ENCODE data around the gene ZBTB7C. TPM values are rescaled to one million over a fixed set of nuclear protein-coding genes. Genes with fewer than 3 reads are reported as not detected.

The ZBTB7C gene
- total and polyA plus RNA-seq, 2 donors (not counting 1 experiment from before 2014, with no cell fraction given): not detected

DNA sequence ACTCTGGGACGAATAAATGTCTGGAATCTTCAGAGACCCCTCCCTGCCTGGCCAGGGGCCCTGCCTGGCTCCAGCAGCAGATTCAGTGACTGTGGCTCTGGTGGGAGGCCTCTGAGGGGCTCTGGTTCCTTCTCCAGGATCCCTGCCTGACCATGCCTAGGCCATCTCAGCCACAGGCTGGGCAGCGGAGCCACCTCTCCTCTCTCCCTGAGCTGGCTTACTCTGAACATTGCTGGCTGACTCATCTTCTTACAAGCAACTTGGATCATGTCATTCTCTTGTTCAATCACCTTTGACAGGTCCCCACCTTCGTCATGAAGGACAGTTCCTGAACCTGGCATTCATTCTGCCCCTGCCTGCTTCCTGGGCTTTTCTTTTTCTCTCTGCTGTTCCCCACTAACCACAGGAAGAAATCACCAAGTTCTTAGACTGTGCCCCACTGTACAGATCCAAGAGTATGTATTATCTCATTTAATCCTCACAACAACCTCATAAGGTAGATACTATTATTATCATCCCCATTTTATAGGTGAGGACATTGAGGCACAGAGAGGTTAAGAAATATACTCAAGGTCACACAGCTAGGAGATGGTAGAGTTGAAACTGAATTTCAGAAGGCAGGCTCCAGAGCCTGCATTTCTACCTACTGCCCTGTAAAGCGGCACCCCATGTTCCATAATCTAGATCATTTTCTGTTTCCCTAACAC is 323.2 kb downstream of the ZBTB7C start:
- Histone ChIP-seq H3K9ac (ENCODE audit: low read length) (no peak overlapping the region), H3K27ac (ENCODE audit: low read length in 2 of 2) (no peak overlapping the region), H3K79me2 (ENCODE audit: control insufficient read depth, insufficient read depth, low read length) (no peaks in the 10 kb centered on the region), H3K4me2 (replicated peaks; ENCODE audit: low read depth, low read length, poor library complexity, severe bottlenecking) (no peak overlapping the region), H3K27me3 (replicated peaks in 1 of 4; ENCODE audit: control extremely low read depth in 1 of 4, control insufficient read depth in 3 of 4, insufficient read depth in 4 of 4, low read length in 3 of 4) (no peaks in the 10 kb centered on the region), H4K20me1 (ENCODE audit: control insufficient read depth, insufficient read depth, low read length, poor library complexity, severe bottlenecking) (no peaks in the 10 kb centered on the region), H2AFZ (ENCODE audit: insufficient read depth, low read depth, low read length, poor library complexity, severe bottlenecking) (no peak overlapping the region), H3K4me1 (ENCODE audit: control insufficient read depth in 2 of 2, insufficient read depth in 2 of 2, low read length in 2 of 2) (no peaks in the 10 kb centered on the region), H3K36me3 (replicated peaks in 1 of 2; ENCODE audit: control extremely low read depth in 1 of 2, control insufficient read depth in 1 of 2, extremely low read depth in 1 of 2, insufficient read depth in 2 of 2, low read length in 1 of 2) (no peaks in the 10 kb centered on the region), H3K4me3 (ENCODE audit: control extremely low read depth in 1 of 5, extremely low read depth in 1 of 5, insufficient read depth in 1 of 5, low read depth in 2 of 5, low read length in 4 of 5) (no peak overlapping the region), H3K9me3 (ENCODE audit: control extremely low read depth in 1 of 3, control insufficient read depth in 2 of 3, insufficient read depth in 1 of 3, low read length in 2 of 3) (no peaks in the 10 kb centered on the region)
- H3K4me1 Mint-ChIP-seq: no peaks in the 10 kb centered on the region
- no peak for DNase-seq
- intact Hi-C loops (cut with micrococcal nuclease): no loop called here
- WGBS (ENCODE audit: insufficient coverage): 92% methylated on average over 4 of the region's 4 CpGs
- ChIA-PET POLR2A (no interaction called here), CTCF (no interaction called here)
- H3K27ac Mint-ChIP-seq: no peak overlapping the region
- H3K4me3 Mint-ChIP-seq: no peak overlapping the region
- TF ChIP-seq, protein P1, sequence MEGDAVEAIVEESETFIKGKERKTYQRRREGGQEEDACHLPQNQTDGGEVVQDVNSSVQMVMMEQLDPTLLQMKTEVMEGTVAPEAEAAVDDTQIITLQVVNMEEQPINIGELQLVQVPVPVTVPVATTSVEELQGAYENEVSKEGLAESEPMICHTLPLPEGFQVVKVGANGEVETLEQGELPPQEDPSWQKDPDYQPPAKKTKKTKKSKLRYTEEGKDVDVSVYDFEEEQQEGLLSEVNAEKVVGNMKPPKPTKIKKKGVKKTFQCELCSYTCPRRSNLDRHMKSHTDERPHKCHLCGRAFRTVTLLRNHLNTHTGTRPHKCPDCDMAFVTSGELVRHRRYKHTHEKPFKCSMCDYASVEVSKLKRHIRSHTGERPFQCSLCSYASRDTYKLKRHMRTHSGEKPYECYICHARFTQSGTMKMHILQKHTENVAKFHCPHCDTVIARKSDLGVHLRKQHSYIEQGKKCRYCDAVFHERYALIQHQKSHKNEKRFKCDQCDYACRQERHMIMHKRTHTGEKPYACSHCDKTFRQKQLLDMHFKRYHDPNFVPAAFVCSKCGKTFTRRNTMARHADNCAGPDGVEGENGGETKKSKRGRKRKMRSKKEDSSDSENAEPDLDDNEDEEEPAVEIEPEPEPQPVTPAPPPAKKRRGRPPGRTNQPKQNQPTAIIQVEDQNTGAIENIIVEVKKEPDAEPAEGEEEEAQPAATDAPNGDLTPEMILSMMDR (IDR thresholded peaks at IDR 0.05): no peak
- no peak for TF ChIP-seq EZH2 (IDR thresholded peaks at IDR 0.05; ENCODE audit: borderline replicate concordance, insufficient read depth, low read depth, low read length, poor library complexity, severe bottlenecking)
- peaks cover 7% of the 10 kb centered on the region for H3K27me3 Mint-ChIP-seq
- no peaks in the 10 kb centered on the region for H3K9me3 Mint-ChIP-seq (ENCODE audit: insufficient read depth)
- ATAC-seq (ENCODE audit: low read depth): no peak

GRCh38 chr18:48084858-48085257 is 324.3 kb downstream of the ZBTB7C start:
- Histone ChIP-seq H3K27me3 (replicated peaks in 1 of 4; ENCODE audit: control extremely low read depth in 1 of 4, control insufficient read depth in 3 of 4, insufficient read depth in 4 of 4, low read length in 3 of 4) (no peaks in the 10 kb centered on the region), H3K79me2 (ENCODE audit: control insufficient read depth, insufficient read depth, low read length) (no peaks in the 10 kb centered on the region), H3K27ac (ENCODE audit: low read length in 2 of 2) (no peak overlapping the region), H3K36me3 (replicated peaks in 1 of 2; ENCODE audit: control extremely low read depth in 1 of 2, control insufficient read depth in 1 of 2, extremely low read depth in 1 of 2, insufficient read depth in 2 of 2, low read length in 1 of 2) (no peaks in the 10 kb centered on the region), H3K9me3 (ENCODE audit: control extremely low read depth in 1 of 3, control insufficient read depth in 2 of 3, insufficient read depth in 1 of 3, low read length in 2 of 3) (no peaks in the 10 kb centered on the region), H3K4me2 (replicated peaks; ENCODE audit: low read depth, low read length, poor library complexity, severe bottlenecking) (no peak overlapping the region), H2AFZ (ENCODE audit: insufficient read depth, low read depth, low read length, poor library complexity, severe bottlenecking) (no peak overlapping the region), H3K4me1 (ENCODE audit: control insufficient read depth in 2 of 2, insufficient read depth in 2 of 2, low read length in 2 of 2) (no peaks in the 10 kb centered on the region), H3K9ac (ENCODE audit: low read length) (no peak overlapping the region), H4K20me1 (ENCODE audit: control insufficient read depth, insufficient read depth, low read length, poor library complexity, severe bottlenecking) (no peaks in the 10 kb centered on the region), H3K4me3 (ENCODE audit: control extremely low read depth in 1 of 5, extremely low read depth in 1 of 5, insufficient read depth in 1 of 5, low read depth in 2 of 5, low read length in 4 of 5) (no peak overlapping the region)
- TF ChIP-seq EZH2 (IDR thresholded peaks at IDR 0.05; ENCODE audit: borderline replicate concordance, insufficient read depth, low read depth, low read length, poor library complexity, severe bottlenecking): no peak
- TF ChIP-seq, protein P1 (IDR thresholded peaks at IDR 0.05): no peak
- Mint-ChIP-seq H3K27me3 (peaks cover 7% of the 10 kb centered on the region), H3K4me3 (no peak overlapping the region), H3K4me1 (no peaks in the 10 kb centered on the region), H3K27ac (no peak overlapping the region), H3K9me3 (ENCODE audit: insufficient read depth) (no peaks in the 10 kb centered on the region)
- intact Hi-C loops (cut with micrococcal nuclease): no loop called here
- CTCF ChIA-PET: no interaction called here
- 90% methylated on average over 2 of the region's 6 CpGs for WGBS (ENCODE audit: insufficient coverage)
- no peak for DNase-seq
- POLR2A ChIA-PET: no interaction called here
- ATAC-seq (ENCODE audit: low read depth): no peak

Measured in B cell (primary cell).